HG03060 (cell line): ENCODE results near the gene CNTNAP3B.
"Not testable (repeated sequence)": the region's sequence is repeated elsewhere in the genome, so short reads cannot be mapped to it uniquely, and the experiment has no call there.

ENCODE experiments used
- ATAC-seq: cut with Tn5 transposase; IDR thresholded peaks from one replicate; pipeline ENCODE4 v1.9.1; 2021; ENCODE audit warnings: low read depth, moderate number of reproducible peaks; ENCODE audit not compliant: unreplicated experiment

CNTNAP3B gene

DNA sequence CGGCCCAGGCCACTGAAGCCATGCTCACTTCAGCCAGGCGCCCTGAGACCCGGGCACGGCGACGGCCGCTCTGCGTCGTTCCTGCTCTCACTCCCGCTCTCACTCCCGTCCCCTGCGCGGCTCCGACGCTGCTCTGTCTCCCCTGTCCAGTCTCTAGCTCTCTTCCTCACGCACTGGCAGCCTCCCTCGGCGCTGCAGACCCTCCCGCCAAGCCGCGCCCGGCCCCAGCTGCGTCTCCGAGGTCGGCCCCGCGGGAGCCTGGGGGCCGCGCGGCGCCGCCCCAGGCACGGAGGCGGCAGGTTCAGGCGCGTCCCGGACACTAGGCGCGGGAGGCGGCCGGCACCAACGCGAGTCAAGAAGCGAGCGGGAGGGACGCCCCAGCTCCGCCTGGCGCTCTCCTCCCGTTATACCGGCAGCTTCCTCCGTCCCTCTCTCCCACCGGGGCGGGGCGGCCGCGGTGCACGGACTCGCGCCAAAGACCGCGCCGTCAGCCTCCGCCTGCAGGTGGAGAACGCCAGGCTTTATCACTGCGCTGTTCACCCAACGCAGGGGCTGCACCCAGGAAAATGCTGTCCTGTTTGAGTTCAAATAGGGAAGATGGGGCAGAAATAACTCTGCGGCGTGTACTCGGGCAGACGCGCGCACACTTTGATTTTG is at the start of gene CNTNAP3B:
TSS of gene CNTNAP3B (minus strand) at position 354 of the 657 bp plus-strand sequence. CDS start at position 22, 332 bp downstream.
- ATAC-seq: not testable (repeated sequence)

DNA sequence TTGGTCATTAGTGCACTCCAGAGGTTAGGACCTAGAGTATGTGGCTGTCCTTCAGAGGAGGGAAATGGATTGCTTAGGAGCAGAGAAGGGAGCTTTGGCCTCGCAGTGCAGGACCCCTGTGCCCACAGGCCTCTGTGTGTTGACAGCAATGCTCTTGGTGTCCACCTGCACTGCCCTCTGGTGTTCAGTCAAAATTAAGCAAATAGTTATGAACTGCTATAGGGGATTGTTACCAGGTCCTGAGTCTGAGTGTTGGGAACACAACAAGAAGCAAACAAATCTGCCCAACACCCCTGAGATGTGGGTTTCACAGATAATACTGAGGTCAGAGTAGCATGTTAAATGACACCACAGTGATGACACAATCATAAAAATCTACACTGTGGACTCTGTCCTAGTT is 31.1 kb upstream of the CNTNAP3B start:
- ATAC-seq: not testable (repeated sequence)

DNA sequence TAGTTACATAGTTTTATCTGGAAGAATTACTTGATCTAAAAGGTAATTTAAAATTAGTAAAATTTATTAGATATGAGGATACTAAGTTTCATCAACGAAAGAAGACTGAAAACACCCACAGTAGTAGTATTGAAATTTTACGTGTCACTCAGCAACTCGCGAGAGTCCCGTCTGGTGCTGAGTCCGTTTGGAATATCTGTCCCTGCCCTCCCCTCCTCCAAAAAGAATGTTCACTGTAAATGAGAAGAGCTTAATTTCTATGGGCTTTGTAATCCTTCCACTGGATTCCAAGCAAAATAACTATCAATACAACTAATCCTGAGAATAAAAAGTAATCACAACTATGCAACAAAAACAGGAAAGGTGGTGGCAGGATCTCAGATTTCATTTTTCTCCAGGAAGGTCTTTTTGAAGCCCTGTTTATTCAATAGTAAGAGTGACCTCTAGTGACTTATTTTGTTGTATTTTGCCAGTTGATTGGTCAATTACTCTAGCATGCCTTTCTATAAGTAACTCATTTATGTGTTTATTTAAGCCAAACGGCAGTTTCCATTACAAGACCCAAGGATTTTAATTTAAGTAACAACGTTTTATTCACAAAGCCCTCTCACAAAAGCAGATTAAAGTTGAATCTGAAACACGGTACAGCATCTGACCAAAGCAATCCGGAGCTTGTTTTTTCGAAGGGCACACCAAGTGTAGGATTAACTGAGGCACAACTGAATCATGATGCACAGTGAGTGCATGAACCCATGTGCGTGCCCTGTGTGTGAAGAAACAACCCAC is 2.0 kb downstream of the CNTNAP3B start:
- ATAC-seq: not testable (repeated sequence)

DNA sequence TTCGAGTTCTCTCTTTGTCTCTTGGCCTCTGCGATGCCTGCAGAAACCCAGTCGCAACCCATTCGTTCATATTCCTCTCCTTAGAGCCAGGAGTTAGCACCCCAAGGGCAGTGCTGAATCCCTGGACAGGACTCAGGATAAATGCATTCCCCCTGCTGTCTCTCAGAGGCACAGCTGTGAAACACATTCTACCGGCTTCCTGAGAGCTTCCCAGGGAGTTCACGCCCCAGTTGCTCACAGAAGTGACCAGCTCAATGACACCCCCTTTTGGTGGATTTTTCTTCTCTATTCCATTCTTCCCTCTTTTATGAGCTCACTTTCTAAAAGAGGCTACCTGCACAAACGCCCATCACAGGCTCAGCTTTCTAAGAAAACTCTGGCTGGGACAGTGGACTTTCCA is 8.2 kb downstream of the CNTNAP3B start:
- not testable (repeated sequence) for ATAC-seq

DNA sequence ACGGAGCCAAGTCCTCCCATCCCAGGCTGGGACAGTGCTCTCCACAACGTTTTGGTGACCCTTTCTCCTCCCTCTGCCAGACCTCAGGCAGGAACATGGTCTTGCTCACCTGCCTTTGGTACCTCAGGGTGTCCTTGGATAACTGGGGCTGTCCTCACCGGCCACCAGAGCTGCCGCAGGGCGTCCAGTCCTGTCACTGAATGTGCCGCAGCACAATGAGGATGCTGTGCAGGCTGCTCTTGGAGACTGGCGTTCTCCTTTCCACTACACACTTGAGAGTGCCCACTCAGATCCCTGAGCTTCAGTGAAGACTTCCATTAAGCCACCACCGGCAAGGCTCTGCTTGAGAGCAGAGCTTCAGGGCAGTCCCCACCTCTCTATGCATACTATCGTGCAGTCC is 33.3 kb downstream of the CNTNAP3B start:
- not testable (repeated sequence) for ATAC-seq

DNA sequence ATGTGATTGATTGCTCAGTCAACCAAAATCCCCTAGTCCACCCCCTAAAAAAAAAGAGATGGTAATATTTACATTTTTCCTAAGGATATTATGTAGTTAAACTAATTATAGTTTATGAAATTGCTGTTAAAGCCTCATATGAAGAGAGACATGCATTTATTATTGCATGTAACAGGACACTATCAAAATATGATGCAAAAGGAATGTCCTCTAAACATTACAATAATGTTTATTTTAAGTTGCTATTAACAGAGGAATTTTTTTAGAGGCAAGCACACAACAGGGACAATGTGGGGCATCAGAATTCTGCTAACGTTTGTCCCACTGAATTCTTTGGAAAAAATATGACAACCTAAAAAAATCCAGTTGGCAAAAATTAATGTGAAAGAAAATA is 44.7 kb downstream of the CNTNAP3B start:
- ATAC-seq: not testable (repeated sequence)

DNA sequence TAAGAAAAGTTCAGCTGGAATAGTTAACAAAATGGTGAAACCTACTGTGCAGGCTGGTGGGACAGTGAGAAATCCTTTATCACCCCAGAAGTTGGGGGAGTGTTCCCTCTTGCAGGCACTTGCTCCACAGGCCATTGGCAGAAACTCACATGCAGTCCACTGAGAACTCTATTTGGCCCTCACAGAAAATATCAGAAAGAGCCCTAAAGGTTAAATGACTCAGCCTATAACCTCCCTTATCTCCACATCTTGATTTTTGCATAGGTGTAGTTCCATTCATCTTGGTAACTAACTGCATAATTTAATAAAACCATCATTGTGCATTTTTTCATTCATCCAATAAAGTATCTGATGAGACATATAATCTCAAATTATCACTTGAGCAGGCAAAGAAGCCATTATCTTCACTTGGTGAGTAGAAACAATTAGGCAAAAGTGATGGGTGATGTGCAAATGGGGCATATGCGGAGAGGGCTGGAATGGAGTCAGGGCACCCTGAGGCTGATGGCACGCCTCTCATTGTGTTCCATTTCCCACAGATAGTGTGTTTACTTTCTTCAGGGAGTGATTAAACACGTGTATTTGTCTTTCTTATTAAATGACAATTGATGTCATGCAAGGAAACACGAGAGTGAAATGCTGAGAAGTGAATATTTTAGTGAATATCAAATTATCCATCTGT is 45.2 kb downstream of the CNTNAP3B start:
- not testable (repeated sequence) for ATAC-seq

DNA sequence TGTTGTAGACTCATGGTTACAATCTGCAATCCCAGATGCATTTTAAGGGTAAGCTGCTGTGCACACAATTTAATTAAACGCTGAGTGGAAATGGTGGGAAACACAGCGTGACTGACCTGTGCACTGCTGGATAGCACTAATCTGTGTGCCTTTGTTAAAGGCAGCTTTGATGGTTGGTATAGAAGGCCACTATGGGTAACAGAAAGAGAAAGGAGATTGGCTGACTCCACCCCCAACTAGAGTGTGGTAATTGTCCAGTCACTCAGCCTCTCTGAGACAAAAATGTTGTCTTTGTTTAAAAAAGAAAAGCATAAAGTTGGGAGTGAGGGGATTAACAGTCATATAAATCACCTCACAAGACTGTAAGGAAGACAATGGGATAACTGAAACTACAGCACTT is 48.9 kb downstream of the CNTNAP3B start:
- ATAC-seq: not testable (repeated sequence)

DNA sequence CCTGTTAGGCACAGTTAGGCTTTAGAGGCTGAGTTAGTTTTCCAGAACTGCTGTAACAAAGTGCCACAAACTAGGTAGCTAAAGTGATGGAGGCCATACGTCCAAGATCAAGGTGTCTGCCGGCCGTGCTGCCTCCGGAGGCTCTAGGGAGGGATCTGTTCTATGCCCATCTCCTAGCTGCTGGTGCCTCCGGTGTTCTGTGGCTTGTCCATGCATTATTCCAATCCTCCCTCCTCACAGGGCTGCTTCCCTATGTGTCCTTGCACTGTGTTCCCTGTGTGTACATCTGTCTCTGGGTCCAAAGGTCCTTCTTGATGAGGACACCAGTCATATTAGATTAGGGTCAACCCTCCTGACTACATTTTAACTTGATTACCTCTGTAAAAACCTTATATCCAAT is 54.4 kb downstream of the CNTNAP3B start:
- not testable (repeated sequence) for ATAC-seq

DNA sequence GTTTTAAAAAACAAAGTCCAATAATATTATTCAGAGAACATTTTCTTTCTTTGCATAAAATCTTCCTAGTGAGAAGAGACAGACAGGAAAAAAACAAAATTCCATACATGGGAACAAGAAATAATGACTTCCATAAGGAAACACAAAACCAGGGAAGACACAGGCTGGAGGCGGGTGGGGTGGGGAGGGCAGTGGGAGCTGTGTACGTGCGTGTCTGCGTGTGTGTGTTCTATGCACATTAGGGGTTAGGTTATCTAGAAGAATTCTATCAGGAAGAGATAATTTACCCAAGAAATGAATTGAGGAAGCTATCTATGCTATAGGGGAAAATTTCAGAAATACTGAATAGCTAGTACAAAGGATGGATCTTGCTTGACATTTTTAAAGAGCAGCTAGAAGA is 58.2 kb downstream of the CNTNAP3B start:
- not testable (repeated sequence) for ATAC-seq

DNA sequence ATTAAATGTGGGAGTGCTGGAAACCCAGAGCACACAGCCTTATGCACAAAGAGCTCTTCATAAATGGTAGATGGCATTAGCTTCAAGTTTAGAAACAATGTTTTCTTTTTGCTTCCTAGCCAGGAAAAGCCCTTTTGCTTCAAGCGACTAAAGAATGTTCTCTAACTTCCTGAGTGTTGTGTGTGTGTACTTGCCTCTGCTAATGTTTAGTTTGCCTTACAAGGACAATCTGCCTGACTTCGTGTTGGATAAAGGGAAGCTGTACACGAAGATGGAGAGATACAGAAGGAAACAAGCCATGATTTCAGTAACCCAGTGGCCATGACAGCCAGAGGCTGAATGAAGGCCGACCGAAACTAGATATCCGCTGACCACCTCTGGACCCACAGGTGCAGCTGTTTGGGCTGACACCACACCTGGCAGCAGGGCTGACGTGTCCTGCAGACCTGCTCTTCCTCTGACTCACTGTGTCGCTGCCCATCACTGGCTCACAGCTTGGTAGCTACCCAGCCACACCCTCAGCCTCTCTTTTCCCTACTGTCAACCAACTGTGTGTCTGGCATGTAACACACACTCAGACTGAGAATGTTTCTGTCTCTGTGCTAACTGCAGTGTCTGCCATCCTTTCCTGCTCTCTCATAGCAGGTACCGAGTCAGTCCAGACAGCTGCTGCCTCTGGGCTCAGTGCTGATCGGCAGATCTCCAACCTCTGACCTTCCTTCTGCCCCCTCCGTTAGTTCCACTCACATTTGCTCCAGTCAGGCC is 59.0 kb downstream of the CNTNAP3B start:
- not testable (repeated sequence) for ATAC-seq

DNA sequence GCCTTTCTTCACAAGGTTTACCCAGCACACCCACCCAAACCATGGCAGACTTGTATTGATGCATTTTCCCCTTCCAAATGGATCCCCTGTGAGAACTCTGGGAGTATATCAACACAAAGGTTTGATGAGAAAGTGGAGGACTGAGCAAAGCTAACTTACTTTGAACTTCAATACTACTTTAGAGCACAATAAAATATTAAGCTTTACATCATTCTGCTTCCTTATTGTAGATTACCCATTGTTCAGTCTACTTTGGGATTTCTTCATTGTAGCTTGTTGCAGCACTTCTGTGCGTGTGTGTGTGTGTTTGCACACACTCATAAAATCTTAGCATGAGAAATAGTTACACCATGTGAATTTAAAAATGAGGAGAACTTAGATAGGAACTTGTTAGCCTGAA is 75.4 kb downstream of the CNTNAP3B start:
- not testable (repeated sequence) for ATAC-seq

DNA sequence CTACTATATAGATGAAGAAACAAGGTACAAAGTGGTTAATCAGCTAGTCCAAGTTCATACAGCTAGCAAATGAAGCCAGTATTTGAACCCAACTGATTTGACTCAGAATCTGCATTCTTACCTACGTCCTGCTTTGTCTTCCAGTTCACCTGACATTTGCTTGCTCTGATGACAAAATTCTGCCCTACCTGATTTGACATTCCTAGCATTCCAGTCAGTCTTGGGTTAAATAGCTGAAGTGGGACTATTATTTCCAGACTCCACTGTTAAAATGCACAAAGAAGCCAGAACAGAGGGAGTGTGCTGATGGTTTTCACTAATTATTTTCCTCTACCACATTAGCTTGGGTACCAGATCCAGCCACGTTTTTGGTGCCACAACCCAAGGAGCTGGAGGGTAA is 78.5 kb downstream of the CNTNAP3B start:
- not testable (repeated sequence) for ATAC-seq

DNA sequence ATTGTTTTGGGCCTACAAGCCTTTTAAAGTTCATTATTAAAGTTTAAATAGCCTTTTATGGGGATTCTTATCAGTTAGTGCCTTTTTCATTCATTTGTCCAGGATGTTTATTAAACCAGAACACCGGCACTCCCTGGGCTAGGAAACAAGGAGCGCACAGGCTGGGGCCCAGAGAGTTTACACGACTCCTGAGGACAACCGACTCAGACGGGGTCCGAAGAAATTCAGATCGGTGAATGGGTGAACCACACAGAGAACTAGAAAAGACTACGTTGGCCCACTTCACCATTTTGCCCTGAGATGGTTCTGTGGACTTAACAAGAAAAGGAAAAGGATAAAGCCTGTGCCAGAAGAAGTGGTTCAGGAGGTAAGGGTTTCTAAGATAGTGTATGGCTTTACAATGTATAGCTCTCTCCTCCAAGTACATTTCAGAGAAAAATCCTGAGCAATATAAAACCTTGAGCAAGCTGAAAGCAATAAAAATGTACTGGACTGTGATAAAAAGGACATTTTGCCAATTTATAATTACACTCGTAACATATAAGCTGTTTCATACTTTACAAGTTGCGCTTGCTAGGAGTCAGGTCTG is 84.7 kb downstream of the CNTNAP3B start:
- ATAC-seq: not testable (repeated sequence)

DNA sequence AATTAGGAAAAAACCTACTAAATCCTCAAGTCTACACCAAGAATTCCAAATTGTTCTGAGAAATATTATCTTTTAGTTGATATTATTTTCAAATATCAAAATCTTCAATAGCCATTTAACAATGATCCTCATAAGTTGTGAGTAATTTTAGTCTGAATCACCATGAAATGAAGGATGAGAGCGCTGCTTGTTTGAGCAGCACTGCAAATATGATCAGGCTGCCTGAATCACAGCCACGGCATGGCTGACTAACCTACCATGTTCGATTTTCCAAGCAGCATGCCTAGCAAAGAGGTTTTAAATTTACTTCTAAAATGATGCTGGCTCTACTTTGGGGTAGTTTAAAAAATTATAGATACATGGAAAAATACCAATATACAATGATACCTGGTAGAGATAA is 95.7 kb downstream of the CNTNAP3B start:
- ATAC-seq: not testable (repeated sequence)

DNA sequence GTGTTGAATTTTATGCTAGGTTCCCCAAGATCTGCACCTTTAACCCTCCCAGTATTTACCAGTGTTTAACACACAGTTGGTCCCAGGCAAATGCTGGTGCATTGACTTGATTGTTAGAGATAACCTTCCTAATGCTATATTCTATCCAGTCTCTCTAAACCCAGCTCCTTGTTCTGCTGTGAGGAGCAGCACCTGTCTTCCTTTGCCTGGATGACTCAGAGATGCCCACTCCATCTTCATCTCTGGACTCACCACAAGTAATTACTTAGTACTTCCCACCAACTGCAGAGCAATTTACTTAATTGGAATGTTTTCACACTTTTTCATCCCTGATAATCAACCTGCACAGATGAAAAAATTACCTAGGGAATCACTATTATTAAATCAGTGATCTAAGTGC is 108.6 kb downstream of the CNTNAP3B start:
- not testable (repeated sequence) for ATAC-seq

DNA sequence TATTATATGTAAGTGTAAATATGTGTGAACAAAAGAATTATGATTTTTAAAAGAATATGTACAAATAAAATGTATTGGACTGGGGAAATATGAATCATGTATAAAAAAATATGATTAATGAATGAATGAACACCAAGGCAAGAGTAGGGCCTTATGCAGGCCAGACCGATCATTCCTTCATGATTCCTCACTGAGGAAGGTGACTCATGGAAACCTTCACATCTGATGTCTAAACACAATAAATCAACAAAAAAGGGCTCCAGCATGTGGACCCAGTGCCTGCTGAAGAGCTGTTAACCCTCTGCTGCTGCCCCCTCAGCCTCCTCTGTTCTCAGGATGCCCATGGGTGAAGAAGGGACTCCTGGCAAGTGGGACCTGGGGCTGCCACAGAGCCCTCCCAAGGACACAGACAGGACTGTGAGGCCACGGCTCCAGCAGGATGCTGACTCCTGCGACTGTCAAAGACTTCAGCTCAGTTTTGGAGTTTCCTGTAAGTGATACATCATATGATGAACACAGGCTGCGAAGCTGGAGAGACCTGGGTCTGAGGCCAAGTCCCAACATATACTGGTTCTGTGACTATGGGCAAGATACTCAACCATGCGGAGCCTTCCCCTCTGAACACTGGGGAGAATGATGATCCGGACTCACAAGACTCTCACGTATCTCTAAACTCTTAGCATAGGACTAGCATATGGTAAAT is 110.9 kb downstream of the CNTNAP3B start:
- not testable (repeated sequence) for ATAC-seq

DNA sequence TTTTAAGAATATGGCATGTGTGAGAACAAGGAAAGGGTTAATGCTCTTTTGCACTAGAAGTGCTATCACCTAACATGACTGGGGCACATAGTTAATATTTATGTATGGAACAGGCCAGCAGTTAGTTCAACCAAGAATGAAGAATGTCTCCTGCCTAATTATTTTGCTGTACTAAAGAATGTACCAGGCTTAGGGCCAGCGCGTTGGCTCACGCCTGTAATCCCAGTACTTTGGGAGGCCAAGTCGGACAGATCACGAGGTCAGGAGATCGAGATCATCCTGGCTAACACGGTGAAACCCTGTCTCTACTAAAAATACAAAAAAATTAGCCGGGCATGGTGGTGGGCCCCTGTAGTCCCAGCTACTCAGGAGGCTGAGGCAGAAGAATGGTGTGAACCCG is 114.9 kb downstream of the CNTNAP3B start:
- not testable (repeated sequence) for ATAC-seq

DNA sequence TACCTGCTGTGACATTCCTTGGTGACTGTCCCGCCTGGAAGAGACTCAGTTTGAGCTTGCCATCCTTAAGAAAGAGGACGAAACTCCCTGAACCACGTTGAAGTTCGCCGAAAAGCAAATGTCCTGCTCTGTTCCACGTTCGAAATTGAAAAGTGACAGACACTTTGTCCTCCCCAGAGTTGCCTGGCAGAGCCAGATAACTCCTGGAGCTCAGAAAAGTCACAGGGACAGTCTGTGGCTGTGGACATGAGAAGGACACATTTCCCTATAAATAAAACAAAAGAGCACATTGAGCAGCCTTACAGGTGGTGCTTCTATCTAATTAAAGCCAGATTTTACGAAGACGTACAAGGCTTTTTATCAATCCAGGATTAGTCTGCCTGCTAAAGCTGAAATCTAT is 137.6 kb downstream of the CNTNAP3B start:
- ATAC-seq: not testable (repeated sequence)
